ENCODE measurements around the gene OR3A3. TPM values are rescaled to one million over a fixed set of nuclear protein-coding genes. Genes with fewer than 3 reads are reported as not detected.
"Not testable (repeated sequence)": the region's sequence is repeated elsewhere in the genome, so short reads cannot be mapped to it uniquely, and the experiment has no call there.

The OR3A3 gene
- not detected for total RNA-seq
- polyA plus RNA-seq = not detected
- total RNA-seq = not detected

DNA sequence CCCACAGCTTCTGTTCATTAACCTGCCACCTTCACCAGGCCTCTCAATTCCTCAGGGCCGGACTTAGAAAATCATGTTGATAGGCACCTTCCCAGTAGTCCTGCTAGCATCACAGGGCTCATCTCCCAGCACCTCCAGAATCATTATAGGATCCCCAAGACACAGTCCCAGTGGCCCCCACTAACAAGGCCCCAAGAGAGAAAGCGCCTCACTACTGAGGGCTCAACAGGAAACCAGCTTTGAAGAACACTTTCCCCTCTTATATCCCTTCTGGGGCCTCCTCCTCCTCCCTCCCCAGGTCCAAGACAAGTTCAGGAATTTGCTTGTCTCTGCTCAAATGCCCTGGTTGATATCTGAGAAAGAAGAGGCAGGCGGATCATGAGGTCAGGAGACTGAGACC lies at the start of gene OR3A3:
OR3A3 (plus strand) TSS at position 301 of the 400 bp plus-strand sequence.
- CTCF ChIA-PET = no interaction called here
- intact Hi-C loops (cut with micrococcal nuclease) = no loop called here
- no peak within 1 kb of the TSS for H3K4me3 Mint-ChIP-seq

DNA sequence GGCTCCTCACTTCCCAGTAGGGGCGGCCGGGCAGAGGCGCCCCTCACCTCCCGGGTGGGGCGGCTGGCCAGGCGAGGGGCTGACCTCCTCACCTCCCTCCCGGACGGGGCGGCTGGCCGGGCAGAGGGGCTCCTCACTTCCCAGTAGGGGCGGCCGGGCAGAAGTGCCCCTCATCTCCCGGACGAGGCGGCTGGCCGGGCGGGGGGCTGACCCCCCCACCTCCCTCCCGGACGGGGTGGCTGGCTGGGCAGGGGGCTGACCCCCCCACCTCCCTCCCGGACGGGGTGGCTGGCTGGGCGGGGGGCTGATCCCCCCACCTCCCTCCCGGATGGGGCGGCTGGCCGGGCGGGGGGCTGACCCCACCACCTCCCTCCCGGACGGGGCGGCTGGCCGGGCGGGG lies 40.0 kb upstream of the OR3A3 start:
- H3K36me3 ChIP-seq (ENCODE audit: control insufficient read depth in 2 of 3, insufficient read depth in 3 of 3, low read length in 3 of 3); DNase-seq; CTCF ChIA-PET; H3K4me1 Mint-ChIP-seq; ATAC-seq; intact Hi-C loops (cut with micrococcal nuclease); H3K9me3 ChIP-seq (ENCODE audit: control insufficient read depth in 2 of 3, low read length in 3 of 3); H3K4me1 ChIP-seq (ENCODE audit: control insufficient read depth in 2 of 2, insufficient read depth in 2 of 2, low read length in 2 of 2); H3K4me3 Mint-ChIP-seq; H3K27ac Mint-ChIP-seq; POLR2A ChIA-PET; H3K27ac ChIP-seq (ENCODE audit: low read depth, low read length); H3K4me3 ChIP-seq (ENCODE audit: low read length); H3K27me3 ChIP-seq (ENCODE audit: control insufficient read depth in 2 of 2, insufficient read depth in 2 of 2, low read length in 2 of 2): not testable (repeated sequence)
- H3K36me3 Mint-ChIP-seq = peaks cover 0 to 12% (median 4%) of the 10 kb centered on the region in 5 donors
- H3K9me3 Mint-ChIP-seq = peaks cover 11 to 71% (median 26%) of the 10 kb centered on the region in 11 donors
- H3K27me3 Mint-ChIP-seq = peaks cover 6 to 30% (median 16%) of the 10 kb centered on the region in 5 donors

More for the DNA sequence above, at the start of gene OR3A3:
- no peak within 1 kb of the TSS for H3K27ac Mint-ChIP-seq
- H3K27me3 ChIP-seq (ENCODE audit: control insufficient read depth in 2 of 2, insufficient read depth in 2 of 2, low read length in 2 of 2) = no peaks in the 10 kb centered on the region
- H3K9me3 ChIP-seq (ENCODE audit: control insufficient read depth in 2 of 3, low read length in 3 of 3) = peaks cover 0 to 7% (median 0%) of the 10 kb centered on the region in 3 experiments
- DNase-seq = no peak
- H3K9me3 Mint-ChIP-seq = peaks cover 4 to 34% (median 13%) of the 10 kb centered on the region in 11 donors
- ATAC-seq = no peak
- H3K4me1 Mint-ChIP-seq = peaks cover 0 to 2% (median 0%) of the 10 kb centered on the region in 7 donors
- no peaks in the 10 kb centered on the region for H3K4me1 ChIP-seq (ENCODE audit: control insufficient read depth in 2 of 2, insufficient read depth in 2 of 2, low read length in 2 of 2)
- POLR2A ChIA-PET = no interaction called here
- no peaks in the 10 kb centered on the region for H3K36me3 ChIP-seq (ENCODE audit: control insufficient read depth in 2 of 3, insufficient read depth in 3 of 3, low read length in 3 of 3)
- H3K4me3 ChIP-seq (ENCODE audit: low read length) = no peak within 1 kb of the TSS
- peaks cover 5 to 52% (median 49%) of the 10 kb centered on the region in 5 donors for H3K27me3 Mint-ChIP-seq
- H3K36me3 Mint-ChIP-seq = peaks cover 0 to 11% (median 8%) of the 10 kb centered on the region in 5 donors
- no peak within 1 kb of the TSS for H3K27ac ChIP-seq (ENCODE audit: low read depth, low read length)

DNA sequence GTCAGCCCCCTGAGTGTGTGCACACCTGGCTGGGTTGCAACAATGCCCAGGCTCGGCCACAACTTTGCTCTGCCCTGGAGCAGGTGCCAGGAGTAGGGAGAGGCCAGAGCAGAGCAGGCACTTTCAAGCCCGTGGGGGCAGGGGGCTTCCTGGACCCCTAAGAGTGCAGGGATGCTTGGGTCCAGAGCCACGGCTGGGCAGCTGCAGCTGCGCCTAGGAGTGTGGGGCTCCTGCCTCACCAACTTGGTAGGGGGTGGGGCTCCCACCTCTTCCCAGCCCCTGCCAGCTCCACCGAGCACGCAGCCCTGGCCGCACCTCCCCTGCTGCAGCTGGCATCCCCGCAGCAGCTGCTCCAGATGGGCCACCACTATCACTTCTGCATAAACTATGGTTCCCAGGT lies 32.8 kb upstream of the OR3A3 start:
- Histone ChIP-seq H3K27me3 (ENCODE audit: control insufficient read depth in 2 of 2, insufficient read depth in 2 of 2, low read length in 2 of 2) (no peaks in the 10 kb centered on the region), H3K4me1 (ENCODE audit: control insufficient read depth in 2 of 2, insufficient read depth in 2 of 2, low read length in 2 of 2) (no peaks in the 10 kb centered on the region), H3K36me3 (ENCODE audit: control insufficient read depth in 2 of 3, insufficient read depth in 3 of 3, low read length in 3 of 3) (no peaks in the 10 kb centered on the region), H3K9me3 (ENCODE audit: control insufficient read depth in 2 of 3, low read length in 3 of 3) (no peaks in the 10 kb centered on the region), H3K27ac (ENCODE audit: low read depth, low read length) (no peak overlapping the region), H3K4me3 (ENCODE audit: low read length) (no peak overlapping the region)
- no peaks in the 10 kb centered on the region for H3K4me1 Mint-ChIP-seq
- peaks cover 0 to 12% (median 7%) of the 10 kb centered on the region in 5 donors for H3K36me3 Mint-ChIP-seq
- POLR2A ChIA-PET = no interaction called here
- DNase-seq = no peak
- H3K9me3 Mint-ChIP-seq = peaks cover 4 to 30% (median 15%) of the 10 kb centered on the region in 11 donors
- H3K4me3 Mint-ChIP-seq = no peak overlapping the region
- ATAC-seq = no peak
- CTCF ChIA-PET = no interaction called here
- H3K27me3 Mint-ChIP-seq = peaks cover 0 to 65% (median 35%) of the 10 kb centered on the region in 5 donors
- no peak overlapping the region for H3K27ac Mint-ChIP-seq
- intact Hi-C loops (cut with micrococcal nuclease) = no loop called here

DNA sequence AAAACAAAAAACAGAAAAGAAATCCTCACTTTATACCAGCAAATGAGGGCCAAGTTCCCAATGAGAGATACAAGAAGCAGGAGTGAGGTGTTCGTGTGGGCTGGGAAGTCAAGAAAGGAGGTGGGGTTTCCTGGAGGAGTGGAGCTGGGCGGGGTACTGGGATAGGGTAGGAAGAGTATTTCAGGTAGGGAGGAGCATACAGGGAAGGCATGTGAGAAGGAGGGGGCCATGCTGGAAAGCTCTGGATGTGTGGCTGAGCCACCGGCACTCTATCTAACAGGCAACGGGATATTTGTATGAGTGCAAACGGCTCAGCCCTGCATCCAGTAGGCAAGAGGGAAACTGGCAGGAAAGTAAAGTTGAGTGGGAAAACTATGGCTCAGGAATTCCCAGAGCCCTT lies 29.2 kb upstream of the OR3A3 start:
- H3K27me3 ChIP-seq (ENCODE audit: control insufficient read depth in 2 of 2, insufficient read depth in 2 of 2, low read length in 2 of 2) = no peaks in the 10 kb centered on the region
- H3K4me3 Mint-ChIP-seq = no peak overlapping the region
- no peak overlapping the region for H3K27ac Mint-ChIP-seq
- H3K4me1 Mint-ChIP-seq = peaks cover 0 to 6% (median 0%) of the 10 kb centered on the region in 7 donors
- H3K9me3 Mint-ChIP-seq = peaks cover 0 to 8% (median 1%) of the 10 kb centered on the region in 11 donors
- ChIA-PET POLR2A (no interaction called here), CTCF (no interaction called here)
- no peak overlapping the region for H3K27ac ChIP-seq (ENCODE audit: low read depth, low read length)
- H3K4me3 ChIP-seq (ENCODE audit: low read length) = no peak overlapping the region
- H3K36me3 ChIP-seq (ENCODE audit: control insufficient read depth in 2 of 3, insufficient read depth in 3 of 3, low read length in 3 of 3) = no peaks in the 10 kb centered on the region
- no peaks in the 10 kb centered on the region for H3K4me1 ChIP-seq (ENCODE audit: control insufficient read depth in 2 of 2, insufficient read depth in 2 of 2, low read length in 2 of 2)
- ATAC-seq (no peak), DNase-seq (no peak)
- peaks cover 2 to 76% (median 53%) of the 10 kb centered on the region in 5 donors for H3K27me3 Mint-ChIP-seq
- H3K9me3 ChIP-seq (ENCODE audit: control insufficient read depth in 2 of 3, low read length in 3 of 3) = no peaks in the 10 kb centered on the region
- H3K36me3 Mint-ChIP-seq = peaks cover 0 to 5% (median 3%) of the 10 kb centered on the region in 5 donors
- intact Hi-C loops (cut with micrococcal nuclease) = no loop called here

DNA sequence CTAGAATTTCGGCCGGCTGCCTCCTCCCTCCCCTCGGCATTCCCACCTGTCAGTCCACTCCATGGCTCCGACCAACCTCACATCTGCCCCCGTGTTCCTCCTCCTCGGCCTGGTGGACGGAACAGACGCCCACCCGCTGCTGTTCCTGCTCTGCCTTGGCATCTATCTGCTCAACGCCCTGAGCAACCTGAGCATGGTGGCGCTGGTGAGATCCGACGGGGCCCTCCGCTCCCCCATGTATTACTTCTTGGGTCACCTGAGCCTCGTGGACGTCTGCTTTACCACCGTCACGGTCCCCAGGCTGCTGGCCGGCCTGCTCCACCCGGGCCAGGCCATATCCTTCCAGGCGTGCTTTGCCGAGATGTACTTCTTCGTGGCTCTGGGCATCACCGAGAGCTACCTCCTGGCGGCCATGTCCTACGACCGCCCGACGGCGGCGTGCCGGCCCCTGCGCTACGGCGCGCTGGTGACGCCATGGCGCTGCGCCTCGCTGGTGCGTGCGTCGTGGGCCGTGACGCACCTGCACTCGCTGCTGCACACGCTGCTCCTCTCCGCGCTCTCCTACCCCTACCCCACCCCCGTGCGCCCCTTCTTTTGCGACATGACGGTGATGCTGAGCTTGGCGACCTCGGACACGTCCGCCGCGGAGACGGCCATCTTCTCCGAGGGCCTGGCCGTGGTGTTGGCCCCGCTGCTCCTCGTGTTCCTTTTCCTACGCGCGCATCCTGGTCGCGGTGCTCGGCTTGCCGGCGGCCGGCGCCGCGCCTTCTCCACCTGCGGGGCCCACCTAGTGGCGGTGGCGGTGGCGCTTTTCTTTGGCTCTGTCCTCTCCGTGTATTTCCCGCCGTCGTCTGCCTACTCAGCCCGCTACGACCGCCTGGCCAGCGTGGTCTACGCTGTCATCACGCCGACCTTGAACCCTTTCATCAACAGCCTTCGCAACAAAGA lies 25.0 kb upstream of the OR3A3 start, which contains the start of gene OR3A2:
OR3A2 (minus strand) TSS at position 440 of the 948 bp plus-strand sequence.
- ATAC-seq (peak; percentile 73), DNase-seq (peak in 5 of 9 donors; percentile 2 to 39 (median 18))
- H3K27me3 Mint-ChIP-seq = peaks cover 7 to 56% (median 50%) of the 10 kb centered on the region in 5 donors
- peak within 1 kb of the TSS in 4 of 9 donors; percentile 33 to 89 (median 58) for H3K27ac Mint-ChIP-seq
- Histone ChIP-seq H3K9me3 (ENCODE audit: control insufficient read depth in 2 of 3, low read length in 3 of 3) (no peaks in the 10 kb centered on the region), H3K27ac (ENCODE audit: low read depth, low read length) (peak within 1 kb of the TSS; percentile 43), H3K4me1 (ENCODE audit: control insufficient read depth in 2 of 2, insufficient read depth in 2 of 2, low read length in 2 of 2) (no peaks in the 10 kb centered on the region), H3K27me3 (ENCODE audit: control insufficient read depth in 2 of 2, insufficient read depth in 2 of 2, low read length in 2 of 2) (no peaks in the 10 kb centered on the region), H3K36me3 (ENCODE audit: control insufficient read depth in 2 of 3, insufficient read depth in 3 of 3, low read length in 3 of 3) (no peaks in the 10 kb centered on the region), H3K4me3 (ENCODE audit: low read length) (no peak within 1 kb of the TSS)
- ChIA-PET POLR2A (no interaction called here), CTCF (no interaction called here)
- H3K4me3 Mint-ChIP-seq = peak within 1 kb of the TSS in 9 of 10 donors; percentile 33 to 85 (median 75)
- H3K9me3 Mint-ChIP-seq = peaks cover 0 to 10% (median 5%) of the 10 kb centered on the region in 11 donors
- peaks cover 0 to 9% (median 4%) of the 10 kb centered on the region in 7 donors for H3K4me1 Mint-ChIP-seq
- intact Hi-C loops (cut with micrococcal nuclease) = no loop called here
- H3K36me3 Mint-ChIP-seq = peaks cover 0 to 6% (median 3%) of the 10 kb centered on the region in 5 donors

DNA sequence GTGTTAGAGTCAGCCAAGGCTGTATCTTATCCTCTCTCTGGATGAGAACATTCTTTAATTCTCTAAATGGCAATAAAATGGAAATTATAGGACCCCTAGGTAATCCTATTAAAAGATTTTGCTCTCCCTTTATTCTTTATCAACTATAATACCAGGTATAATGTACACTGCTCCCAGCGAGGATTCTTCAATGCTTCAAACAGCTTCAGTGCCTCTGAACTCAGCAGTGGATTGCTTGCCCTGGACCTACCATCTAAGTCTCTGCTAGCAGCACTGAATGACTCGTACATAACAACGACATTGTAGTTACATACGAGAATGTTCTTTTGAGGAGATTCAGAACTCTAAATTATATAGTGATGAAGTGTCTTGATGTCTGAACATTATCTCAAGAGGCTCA lies 21.4 kb upstream of the OR3A3 start:
- Histone ChIP-seq H3K36me3 (ENCODE audit: control insufficient read depth in 2 of 3, insufficient read depth in 3 of 3, low read length in 3 of 3) (no peaks in the 10 kb centered on the region), H3K9me3 (ENCODE audit: control insufficient read depth in 2 of 3, low read length in 3 of 3) (no peaks in the 10 kb centered on the region), H3K27me3 (ENCODE audit: control insufficient read depth in 2 of 2, insufficient read depth in 2 of 2, low read length in 2 of 2) (no peaks in the 10 kb centered on the region), H3K4me1 (ENCODE audit: control insufficient read depth in 2 of 2, insufficient read depth in 2 of 2, low read length in 2 of 2) (no peaks in the 10 kb centered on the region), H3K4me3 (ENCODE audit: low read length) (no peak overlapping the region), H3K27ac (ENCODE audit: low read depth, low read length) (no peak overlapping the region)
- Mint-ChIP-seq H3K9me3 (peaks cover 0 to 14% (median 6%) of the 10 kb centered on the region in 11 donors), H3K4me1 (peaks cover 0 to 9% (median 4%) of the 10 kb centered on the region in 7 donors), H3K27me3 (peaks cover 7 to 56% (median 42%) of the 10 kb centered on the region in 5 donors), H3K36me3 (peaks cover 0 to 9% (median 0%) of the 10 kb centered on the region in 5 donors), H3K4me3 (no peak overlapping the region), H3K27ac (no peak overlapping the region)
- no peak for DNase-seq
- ATAC-seq = no peak
- intact Hi-C loops (cut with micrococcal nuclease) = no loop called here
- CTCF ChIA-PET = no interaction called here
- POLR2A ChIA-PET = no interaction called here

All from naive thymus-derived CD4-positive, alpha-beta T cell (primary cell).